NT2/D1 (cell line): ENCODE data around the gene CATSPER3.

ENCODE experiments used
- SUZ12 ChIP-seq: IDR thresholded peaks from 2 replicates; pipeline ENCODE4 v1.6.1; 2011; ENCODE audit not compliant: insufficient read length, insufficient read depth; ENCODE audit errors: extremely low read depth
- YY1 ChIP-seq: IDR thresholded peaks from 2 replicates; pipeline ENCODE4 v1.6.1; 2011; ENCODE audit not compliant: insufficient read length, insufficient read depth
- ZNF274 ChIP-seq: IDR thresholded peaks from 2 replicates; pipeline ENCODE4 v1.6.1; 2011; ENCODE audit warnings: mild to moderate bottlenecking, low read depth, low read length

- TF ChIP-seq ZNF274 = no peak
- TF ChIP-seq YY1 = no peak
- no peak for TF ChIP-seq SUZ12
Observed at GRCh38 chr5:135045488-135045887, 77.8 kb downstream of the CATSPER3 start.
